HFF-Myc (cell line): ENCODE measurements around the gene CARD19.

Experiments
- DNase-seq: peaks from one replicate; pipeline ENCODE4 v3.0.0-alpha.2; 2011; ENCODE audit warnings: low read depth; ENCODE audit errors: extremely low read depth
- H3K4me3 ChIP-seq: replicated peaks from 2 replicates; pipeline ENCODE4 v1.5.1; 2011; ENCODE audit warnings: low read depth, mild to moderate bottlenecking, control low read depth, low read length
- TF ChIP-seq, protein P1 (sequence below): IDR thresholded peaks from 2 replicates; pipeline ENCODE4 v1.5.1; 2012; ENCODE audit warnings: mild to moderate bottlenecking, low read depth, low read length, control low read depth; ENCODE audit errors: missing control alignments

Gene CARD19

GRCh38 chr9:93077367-93077766 lies 18.6 kb upstream of the CARD19 start:
- TF ChIP-seq, protein P1, sequence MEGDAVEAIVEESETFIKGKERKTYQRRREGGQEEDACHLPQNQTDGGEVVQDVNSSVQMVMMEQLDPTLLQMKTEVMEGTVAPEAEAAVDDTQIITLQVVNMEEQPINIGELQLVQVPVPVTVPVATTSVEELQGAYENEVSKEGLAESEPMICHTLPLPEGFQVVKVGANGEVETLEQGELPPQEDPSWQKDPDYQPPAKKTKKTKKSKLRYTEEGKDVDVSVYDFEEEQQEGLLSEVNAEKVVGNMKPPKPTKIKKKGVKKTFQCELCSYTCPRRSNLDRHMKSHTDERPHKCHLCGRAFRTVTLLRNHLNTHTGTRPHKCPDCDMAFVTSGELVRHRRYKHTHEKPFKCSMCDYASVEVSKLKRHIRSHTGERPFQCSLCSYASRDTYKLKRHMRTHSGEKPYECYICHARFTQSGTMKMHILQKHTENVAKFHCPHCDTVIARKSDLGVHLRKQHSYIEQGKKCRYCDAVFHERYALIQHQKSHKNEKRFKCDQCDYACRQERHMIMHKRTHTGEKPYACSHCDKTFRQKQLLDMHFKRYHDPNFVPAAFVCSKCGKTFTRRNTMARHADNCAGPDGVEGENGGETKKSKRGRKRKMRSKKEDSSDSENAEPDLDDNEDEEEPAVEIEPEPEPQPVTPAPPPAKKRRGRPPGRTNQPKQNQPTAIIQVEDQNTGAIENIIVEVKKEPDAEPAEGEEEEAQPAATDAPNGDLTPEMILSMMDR: no peak
- DNase-seq: no peak

DNA sequence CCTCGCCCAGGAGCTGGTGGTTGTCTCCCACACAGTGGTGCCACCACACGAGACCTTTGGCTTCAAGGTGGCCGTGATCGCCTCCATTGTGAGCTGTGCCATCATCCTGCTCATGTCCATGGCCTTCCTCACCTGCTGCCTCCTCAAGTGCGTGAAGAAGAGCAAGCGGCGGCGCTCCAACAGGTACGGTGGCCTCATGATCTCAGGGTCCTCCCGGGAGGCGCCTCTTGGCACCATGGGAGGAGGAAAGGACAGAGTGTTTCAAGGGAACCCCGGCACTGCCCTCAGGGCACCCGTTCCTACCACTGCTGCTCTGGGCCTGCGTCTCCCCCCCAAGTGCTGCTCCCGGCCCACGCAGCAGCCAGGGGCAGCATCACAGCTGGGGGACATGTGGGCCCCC lies 18.2 kb upstream of the CARD19 start:
- no peak for DNase-seq
- H3K4me3 ChIP-seq: no peak overlapping the region
- TF ChIP-seq, protein P1: no peak

More at GRCh38 chr9:93077367-93077766, 18.6 kb upstream of the CARD19 start:
- no peak overlapping the region for H3K4me3 ChIP-seq

DNA sequence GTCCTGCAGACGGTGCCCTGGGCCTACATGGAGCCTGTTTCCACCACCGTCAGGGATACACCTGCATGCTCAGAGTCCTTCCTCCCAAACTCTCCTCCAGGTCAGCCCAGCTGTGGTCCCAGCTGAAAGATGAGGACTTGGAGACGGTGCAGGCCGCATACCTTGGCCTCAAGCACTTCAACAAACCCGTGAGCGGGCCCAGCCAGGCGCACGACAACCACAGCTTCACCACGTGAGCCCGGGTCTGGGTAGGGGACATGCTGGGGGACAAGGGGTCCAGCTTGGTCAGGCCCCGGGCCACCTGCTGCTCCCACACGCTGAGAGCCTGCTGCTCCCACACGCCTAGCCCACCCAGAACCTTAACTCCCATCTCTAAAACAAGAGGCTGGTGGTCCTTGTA lies 16.6 kb upstream of the CARD19 start:
- no peak for DNase-seq
- TF ChIP-seq, protein P1: no peak
- no peak overlapping the region for H3K4me3 ChIP-seq

GRCh38 chr9:93080406-93080805 lies 15.6 kb upstream of the CARD19 start:
- no peak overlapping the region for H3K4me3 ChIP-seq
- TF ChIP-seq, protein P1: no peak
- no peak for DNase-seq

DNA sequence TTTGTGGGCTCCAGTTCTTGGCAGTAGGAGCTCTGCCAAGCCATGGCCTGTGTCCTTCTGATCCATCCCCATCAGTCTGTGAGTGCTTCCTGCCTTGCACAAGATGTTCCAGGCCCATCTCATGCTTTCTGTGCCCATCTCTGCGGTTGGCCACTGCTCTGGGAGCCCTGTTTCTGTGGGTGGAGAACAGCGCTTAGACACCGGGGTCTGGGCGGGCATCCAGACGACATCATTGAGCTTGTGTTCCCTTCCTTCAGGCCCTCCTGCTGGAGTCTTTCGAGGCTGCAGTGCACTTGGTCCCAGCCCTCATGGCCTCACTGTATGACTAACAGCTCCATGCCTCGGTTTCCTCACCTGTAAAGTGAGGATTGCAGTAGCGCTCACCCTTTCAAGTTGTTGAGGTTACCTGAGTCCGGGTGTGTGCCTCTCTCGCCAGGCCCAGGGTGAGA lies 14.9 kb upstream of the CARD19 start:
- H3K4me3 ChIP-seq: no peak overlapping the region
- TF ChIP-seq, protein P1: no peak
- DNase-seq: no peak

DNA sequence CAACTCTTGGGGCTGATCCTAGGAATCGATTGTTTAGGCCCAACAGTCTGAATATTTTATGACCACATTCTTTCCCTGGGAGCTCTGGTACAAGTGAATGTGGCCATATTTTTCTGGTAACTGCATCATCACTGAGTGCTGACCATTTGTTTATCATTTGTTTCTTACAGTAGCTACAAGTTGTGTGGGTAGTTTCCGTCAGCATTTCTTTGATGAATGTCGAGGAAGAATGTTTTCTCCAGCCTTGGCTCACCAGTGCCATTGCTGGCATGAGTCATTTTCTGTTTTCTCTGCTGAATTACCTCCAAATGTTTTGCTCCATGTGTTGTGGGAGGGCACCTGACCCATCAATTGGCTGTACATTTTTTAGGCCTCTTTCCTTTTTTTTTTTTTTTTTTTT lies 14.1 kb upstream of the CARD19 start:
- no peak overlapping the region for H3K4me3 ChIP-seq
- TF ChIP-seq, protein P1: no peak
- peak; percentile 74 for DNase-seq

DNA sequence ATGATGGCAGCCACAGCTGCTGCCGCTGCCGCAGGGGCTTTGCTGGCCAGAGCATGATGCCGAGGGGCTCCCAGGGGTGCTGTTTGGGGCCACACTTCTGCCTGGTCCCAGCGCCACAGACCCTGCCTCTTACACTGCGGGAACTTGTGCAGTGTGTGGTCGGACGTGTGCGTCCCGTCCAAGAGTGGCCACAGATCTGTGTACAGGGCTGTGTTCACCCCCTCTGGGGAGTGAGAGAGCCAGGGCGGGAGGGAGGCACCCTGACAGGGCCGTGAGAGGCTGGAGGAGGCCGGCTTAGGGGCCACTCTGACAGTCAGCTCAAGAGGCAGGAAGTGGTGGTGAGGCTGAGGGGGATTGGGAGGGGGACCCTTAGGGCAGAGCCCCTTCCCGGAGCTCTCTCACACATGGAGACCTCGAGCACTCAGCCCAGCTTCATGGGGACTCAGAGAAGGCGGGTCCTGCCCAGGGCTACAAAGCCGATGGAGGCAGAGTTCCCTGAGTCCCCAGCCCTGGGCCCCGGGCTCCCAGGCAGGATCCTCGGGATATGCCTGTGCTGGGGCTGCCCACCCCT lies 13.1 kb upstream of the CARD19 start:
- no peak overlapping the region for H3K4me3 ChIP-seq
- TF ChIP-seq, protein P1: no peak
- no peak for DNase-seq
